Esophagus squamous epithelium (tissue), 4 donors: ENCODE data around the gene MAP3K21.

Experiments used
- CTCF ChIP-seq, 6 experiments: fragments of 450-650 bp in 4 of 6; fragments of 200-600 bp in 2 of 6; sonication (generic) in 2 of 6; IDR thresholded peaks; one replicate each; pipeline ENCODE4 v1.5.1; 2016 to 2019; ENCODE audit warnings: antibody characterized with exemption in 6 of 6, mild to moderate bottlenecking in 4 of 6, moderate library complexity in 4 of 6
- POLR2A ChIP-seq, 4 donors: fragments of 450-650 bp; IDR thresholded peaks; one replicate each; pipeline ENCODE4 v1.6.1; 2017; ENCODE audit warnings: antibody characterized with exemption in 4 of 4, mild to moderate bottlenecking in 4 of 4, moderate library complexity in 3 of 4

GRCh38 chr1:233431753-233432403 lies 104.4 kb downstream of the MAP3K21 start:
- TF ChIP-seq CTCF (IDR thresholded peaks at IDR 0.05) (no peak), POLR2A (IDR thresholded peaks at IDR 0.05) (no peak)
